ENCODE results near the gene MYPOP. TPM values are rescaled to one million over a fixed set of nuclear protein-coding genes. Genes with fewer than 3 reads are reported as not detected.

The MYPOP gene
- total RNA-seq, 1 experiment from 2014 or later = 13.6 TPM

DNA sequence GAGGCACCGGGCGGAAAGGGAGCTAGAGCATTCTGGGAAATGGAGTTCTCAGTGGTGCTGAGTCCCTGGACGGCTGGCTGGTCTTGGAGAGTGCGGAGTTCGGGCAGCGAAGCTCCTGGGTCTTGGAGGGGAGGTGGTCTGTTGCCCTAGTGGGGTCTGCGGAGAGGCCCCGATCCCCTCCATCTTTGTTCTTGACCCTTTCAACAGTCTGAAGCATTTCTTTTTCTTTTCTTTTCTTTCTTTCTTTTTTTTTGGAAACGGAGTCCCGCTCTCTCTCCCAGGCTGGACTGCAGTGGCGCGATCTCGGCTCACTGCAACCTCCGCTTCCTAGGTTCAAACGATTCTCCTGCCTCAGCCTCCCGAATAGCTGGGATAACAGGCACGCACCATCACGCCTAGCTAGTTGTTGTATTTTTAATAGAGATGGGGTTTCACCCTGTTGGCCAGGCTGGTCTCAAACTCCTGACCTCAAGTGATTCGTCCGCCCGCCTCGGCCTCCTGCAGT, 39.0 kb downstream of the MYPOP start:
- Histone ChIP-seq H3K4me1 (replicated peaks; ENCODE audit: insufficient read depth) (peaks cover 15% of the 10 kb centered on the region), H3F3A (ENCODE audit: insufficient read depth, low read depth) (peaks cover 19% of the 10 kb centered on the region; the same call in 1 of the 2 replicates), H3K27me3 (ENCODE audit: insufficient read depth, low read depth) (peaks cover 47% of the 10 kb centered on the region), H3K79me2 (ENCODE audit: low read depth) (peaks cover 42% of the 10 kb centered on the region), H2AFZ (peak overlapping the region; percentile 91), H3K9me2 (ENCODE audit: insufficient read depth) (no peaks in the 10 kb centered on the region), H4K20me1 (ENCODE audit: insufficient read depth) (peaks cover 8% of the 10 kb centered on the region; the same call in 1 of the 2 replicates), H3K4me2 (peak overlapping the region; percentile 75), H3K4me3 (peak overlapping the region; percentile 67; the same call in 1 of the 2 replicates), H3K9me3 (ENCODE audit: insufficient read depth, low read depth) (no peaks in the 10 kb centered on the region), H3K36me3 (ENCODE audit: low read depth) (peaks cover 14% of the 10 kb centered on the region; the same call in 1 of the 2 replicates), H3K27ac (no peak overlapping the region)
- ChIA-PET POLR2A (ENCODE audit: unreplicated experiment) (interaction anchor here (0.5 to 1.0 kb wide), 8 partner anchors 39 to 409 kb away, joined by 3 to 10 read pairs (median 4); partner anchors contain the start of genes CCDC61 and MYPOP), CTCF (interaction anchor here (0.7 to 1.5 kb wide), 5 partner anchors 19 to 214 kb away, joined by 3 to 6 read pairs (median 4); no protein-coding TSS in a partner anchor)
- no peak for DNase-seq
- BruUV-seq (replicated peaks) = no TSS peak
- intact Hi-C loops (cut with micrococcal nuclease; ENCODE audit: unreplicated experiment) = loop anchor here (1.0 to 10.0 kb wide), 3 partner anchors 23 to 401 kb away; partner anchors contain the start of gene IRF2BP1
- TF ChIP-seq EZH2 (IDR thresholded peaks at IDR 0.05; ENCODE audit: low read depth) = peak; percentile 84; the same call in 1 of the 2 replicates
- TF ChIP-seq, protein P1, sequence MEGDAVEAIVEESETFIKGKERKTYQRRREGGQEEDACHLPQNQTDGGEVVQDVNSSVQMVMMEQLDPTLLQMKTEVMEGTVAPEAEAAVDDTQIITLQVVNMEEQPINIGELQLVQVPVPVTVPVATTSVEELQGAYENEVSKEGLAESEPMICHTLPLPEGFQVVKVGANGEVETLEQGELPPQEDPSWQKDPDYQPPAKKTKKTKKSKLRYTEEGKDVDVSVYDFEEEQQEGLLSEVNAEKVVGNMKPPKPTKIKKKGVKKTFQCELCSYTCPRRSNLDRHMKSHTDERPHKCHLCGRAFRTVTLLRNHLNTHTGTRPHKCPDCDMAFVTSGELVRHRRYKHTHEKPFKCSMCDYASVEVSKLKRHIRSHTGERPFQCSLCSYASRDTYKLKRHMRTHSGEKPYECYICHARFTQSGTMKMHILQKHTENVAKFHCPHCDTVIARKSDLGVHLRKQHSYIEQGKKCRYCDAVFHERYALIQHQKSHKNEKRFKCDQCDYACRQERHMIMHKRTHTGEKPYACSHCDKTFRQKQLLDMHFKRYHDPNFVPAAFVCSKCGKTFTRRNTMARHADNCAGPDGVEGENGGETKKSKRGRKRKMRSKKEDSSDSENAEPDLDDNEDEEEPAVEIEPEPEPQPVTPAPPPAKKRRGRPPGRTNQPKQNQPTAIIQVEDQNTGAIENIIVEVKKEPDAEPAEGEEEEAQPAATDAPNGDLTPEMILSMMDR (conservative IDR thresholded peaks at IDR 0.05) = no peak

DNA sequence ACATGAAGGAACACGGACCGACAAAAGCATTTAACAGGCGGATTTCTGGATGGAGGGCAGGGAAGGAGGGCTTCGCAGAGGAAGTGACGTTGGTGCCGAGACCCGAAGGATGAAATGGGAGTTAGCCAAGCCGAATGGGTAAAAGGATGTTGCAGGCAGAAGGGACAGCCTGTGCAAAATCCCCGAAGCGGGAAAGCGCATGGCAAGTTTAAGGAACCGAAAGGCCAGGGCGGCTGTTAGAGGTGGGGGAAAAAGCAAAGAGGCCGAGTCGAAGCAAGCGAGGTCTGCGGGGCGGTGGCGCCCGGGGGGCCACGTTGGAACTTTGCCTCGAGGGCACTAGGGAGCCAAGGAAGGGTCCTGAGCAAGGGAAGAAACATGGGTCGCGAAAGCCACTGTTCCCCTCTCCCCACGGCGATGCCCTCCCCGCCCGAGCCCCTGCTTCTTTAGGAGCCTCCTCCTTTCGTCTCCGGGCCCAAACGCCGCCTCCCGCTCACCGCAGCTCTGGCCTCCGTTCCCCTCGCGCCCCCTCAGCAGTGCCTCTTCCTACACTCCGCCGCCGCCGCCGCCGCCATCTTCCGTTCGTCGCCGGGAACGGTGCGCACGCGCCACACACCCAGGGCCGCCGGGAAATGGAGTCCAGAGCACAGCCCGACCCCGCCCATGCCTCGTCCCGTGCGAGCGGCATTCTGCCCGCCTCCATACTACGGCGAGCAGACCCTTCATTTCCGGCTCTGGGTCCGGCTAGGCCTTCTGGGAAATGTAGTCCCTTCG, 39.7 kb downstream of the MYPOP start, which contains the start of gene SYMPK:
Gene SYMPK, minus strand, starts transcription at position 584 of the 771 bp plus-strand sequence. CDS start 8,652 bp downstream, outside the sequence.
- H3K4me1 ChIP-seq (replicated peaks; ENCODE audit: insufficient read depth) = peaks cover 15% of the 10 kb centered on the region
- H3K4me2 ChIP-seq = peak within 1 kb of the TSS; percentile 81
- H3K36me3 ChIP-seq (ENCODE audit: low read depth) = peaks cover 14% of the 10 kb centered on the region; the same call in 1 of the 2 replicates
- peaks cover 41% of the 10 kb centered on the region for H3K27me3 ChIP-seq (ENCODE audit: insufficient read depth, low read depth)
- peak within 1 kb of the TSS; percentile 30 for H3K27ac ChIP-seq
- peaks cover 19% of the 10 kb centered on the region; the same call in 1 of the 2 replicates for H3F3A ChIP-seq (ENCODE audit: insufficient read depth, low read depth)
- H3K9me2 ChIP-seq (ENCODE audit: insufficient read depth) = no peaks in the 10 kb centered on the region
- CTCF ChIA-PET = interaction anchor here (0.7 to 1.5 kb wide), 5 partner anchors 20 to 214 kb away, joined by 3 to 6 read pairs (median 4); no protein-coding TSS in a partner anchor
- DNase-seq = peak; percentile 97
- no peak for TF ChIP-seq EZH2 (IDR thresholded peaks at IDR 0.05; ENCODE audit: low read depth)
- TF ChIP-seq, protein P1 (conservative IDR thresholded peaks at IDR 0.05) = no peak; the same call in 1 of the 2 replicates
- peak within 1 kb of the TSS; percentile 67 for H3K4me3 ChIP-seq
- peaks cover 47% of the 10 kb centered on the region for H3K79me2 ChIP-seq (ENCODE audit: low read depth)
- BruUV-seq (replicated peaks) = TSS peak; percentile 95
- no peaks in the 10 kb centered on the region for H3K9me3 ChIP-seq (ENCODE audit: insufficient read depth, low read depth)
- peak within 1 kb of the TSS; percentile 91 for H2AFZ ChIP-seq
- POLR2A ChIA-PET (ENCODE audit: unreplicated experiment) = interaction anchor here (0.5 to 1.0 kb wide), 9 partner anchors 40 to 408 kb away, joined by 3 to 10 read pairs (median 4); partner anchors contain the start of genes CCDC61 and MYPOP
- intact Hi-C loops (cut with micrococcal nuclease; ENCODE audit: unreplicated experiment) = loop anchor here (1.0 to 10.0 kb wide), 3 partner anchors 24 to 402 kb away; partner anchors contain the start of gene IRF2BP1
- H4K20me1 ChIP-seq (ENCODE audit: insufficient read depth) = peaks cover 8% of the 10 kb centered on the region; the same call in 1 of the 2 replicates

DNA sequence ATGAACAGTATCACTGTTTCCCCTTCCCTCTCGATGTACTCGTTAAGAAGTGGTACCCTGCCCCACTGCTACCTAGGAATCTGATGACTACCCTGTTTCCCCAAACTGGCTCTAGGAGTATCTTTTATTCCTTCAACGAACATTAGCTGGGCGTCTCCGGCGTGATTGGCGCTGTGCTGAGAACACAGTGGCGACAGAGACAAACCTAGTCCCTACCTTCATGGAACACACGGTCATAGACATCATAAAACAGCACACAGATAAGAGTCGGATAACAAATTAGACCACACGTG, 40.2 kb downstream of the MYPOP start:
- Histone ChIP-seq H3K79me2 (ENCODE audit: low read depth) (peaks cover 47% of the 10 kb centered on the region), H3K4me2 (peak overlapping the region; percentile 81), H3K9me2 (ENCODE audit: insufficient read depth) (no peaks in the 10 kb centered on the region), H2AFZ (peak overlapping the region; percentile 89), H3K27me3 (ENCODE audit: insufficient read depth, low read depth) (peaks cover 36% of the 10 kb centered on the region), H3K4me3 (peak overlapping the region; percentile 67), H3K9me3 (ENCODE audit: insufficient read depth, low read depth) (no peaks in the 10 kb centered on the region), H3F3A (ENCODE audit: insufficient read depth, low read depth) (peaks cover 19% of the 10 kb centered on the region; the same call in 1 of the 2 replicates), H3K27ac (peak overlapping the region; percentile 30), H3K4me1 (replicated peaks; ENCODE audit: insufficient read depth) (peaks cover 15% of the 10 kb centered on the region), H3K36me3 (ENCODE audit: low read depth) (peaks cover 14% of the 10 kb centered on the region; the same call in 1 of the 2 replicates), H4K20me1 (ENCODE audit: insufficient read depth) (peaks cover 8% of the 10 kb centered on the region; the same call in 1 of the 2 replicates)
- intact Hi-C loops (cut with micrococcal nuclease; ENCODE audit: unreplicated experiment) = loop anchor here (10.0 kb wide), 2 partner anchors 213 to 403 kb away; no protein-coding TSS in a partner anchor
- ChIA-PET CTCF (interaction anchor here (1.5 kb wide), 1 partner anchor 79 kb away, joined by 3 read pairs; no protein-coding TSS in a partner anchor), POLR2A (ENCODE audit: unreplicated experiment) (interaction anchor here (0.6 kb wide), 1 partner anchor 79 kb away, joined by 7 read pairs; no protein-coding TSS in a partner anchor)
- TF ChIP-seq EZH2 (IDR thresholded peaks at IDR 0.05; ENCODE audit: low read depth) = no peak
- TF ChIP-seq, protein P1 (conservative IDR thresholded peaks at IDR 0.05) = no peak
- no peak for DNase-seq
- BruUV-seq (replicated peaks) = no TSS peak
